Measurements from ENCODE around the gene ZMIZ1.

ZMIZ1 gene

DNA sequence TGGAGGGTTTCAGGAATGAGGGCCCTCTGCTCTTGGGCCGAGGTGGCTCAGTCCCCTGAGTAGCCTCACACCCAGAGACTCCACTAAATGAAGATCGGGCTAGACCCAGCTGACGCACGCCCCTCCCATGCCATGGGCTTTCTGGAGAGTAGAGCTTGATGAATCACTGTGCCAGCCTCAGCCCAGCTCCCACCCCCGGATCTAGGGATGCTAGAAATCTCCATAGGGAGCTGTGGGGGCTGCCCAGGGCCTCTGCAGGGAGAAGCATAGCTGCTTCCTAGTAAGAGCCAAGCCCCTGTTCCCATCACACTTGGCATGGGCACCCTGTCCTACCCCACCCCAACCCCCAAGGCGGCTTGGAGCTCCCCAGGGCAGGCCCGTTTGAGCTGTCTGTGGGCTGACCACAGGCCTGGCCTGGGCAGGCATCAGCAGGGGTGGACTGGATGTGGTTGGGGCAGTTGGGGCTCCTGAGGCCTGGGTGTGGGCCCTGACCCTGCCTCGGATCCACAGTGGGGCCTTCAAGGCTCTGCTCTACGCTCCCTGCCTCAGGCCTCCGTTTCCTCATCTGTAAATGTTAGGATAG lies 121.2 kb downstream of the ZMIZ1 start:
- H3K27ac ChIP-seq (ENCODE audit: low read depth, low read length), result no peak overlapping the region

DNA sequence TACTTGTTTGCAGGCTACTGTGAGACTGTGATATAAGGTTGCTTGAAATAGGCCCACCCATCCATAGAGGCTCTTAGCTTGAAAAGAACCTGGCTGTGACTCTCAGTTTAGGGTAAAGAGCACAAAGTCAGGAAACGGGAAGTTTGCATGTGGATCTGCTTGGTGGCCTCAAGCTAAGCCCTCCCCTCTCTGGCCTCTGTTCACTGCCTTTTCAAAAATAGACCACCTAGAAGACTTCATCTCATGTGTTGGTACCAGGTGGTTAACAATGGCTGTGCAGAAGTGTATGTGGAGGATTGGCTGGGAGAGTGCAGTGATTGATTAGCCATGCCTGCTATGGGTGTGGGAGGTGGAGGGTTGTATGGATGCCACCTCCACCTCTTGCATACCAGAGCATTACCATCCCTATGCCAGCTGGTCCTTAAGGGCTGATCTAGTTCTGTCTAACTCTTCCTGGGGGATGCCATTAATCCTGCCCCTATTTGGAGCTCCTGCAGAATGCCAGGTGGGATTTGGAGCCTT lies 122.0 kb downstream of the ZMIZ1 start:
- Histone ChIP-seq H3K4me3 (ENCODE audit: low read depth, low read length) (no peak overlapping the region), H3K4me1 (ENCODE audit: control insufficient read depth, insufficient read depth, low read length) (peaks cover 10% of the 10 kb centered on the region; the same call in 1 of the 2 replicates), H3K36me3 (ENCODE audit: control insufficient read depth, insufficient read depth, low read length) (peaks cover 6% of the 10 kb centered on the region), H3K27ac (ENCODE audit: low read depth, low read length) (no peak overlapping the region), H3K27me3 (ENCODE audit: control insufficient read depth, insufficient read depth, low read length) (no peaks in the 10 kb centered on the region), H3K9ac (ENCODE audit: low read depth, low read length) (no peak overlapping the region), H3K9me3 (ENCODE audit: control insufficient read depth, insufficient read depth, low read length) (no peaks in the 10 kb centered on the region)

More for the DNA sequence above, 121.2 kb downstream of the ZMIZ1 start:
- no peaks in the 10 kb centered on the region for H3K27me3 ChIP-seq (ENCODE audit: control insufficient read depth, insufficient read depth, low read length)
- H3K4me1 ChIP-seq (ENCODE audit: control insufficient read depth, insufficient read depth, low read length), result peaks cover 15% of the 10 kb centered on the region
- H3K36me3 ChIP-seq (ENCODE audit: control insufficient read depth, insufficient read depth, low read length), result peaks cover 6% of the 10 kb centered on the region
- no peak overlapping the region for H3K9ac ChIP-seq (ENCODE audit: low read depth, low read length)
- H3K9me3 ChIP-seq (ENCODE audit: control insufficient read depth, insufficient read depth, low read length), result no peaks in the 10 kb centered on the region
- no peak overlapping the region for H3K4me3 ChIP-seq (ENCODE audit: low read depth, low read length)

- Histone ChIP-seq H3K4me3 (ENCODE audit: low read depth, low read length) (no peak overlapping the region), H3K9me3 (ENCODE audit: control insufficient read depth, insufficient read depth, low read length) (no peaks in the 10 kb centered on the region), H3K27ac (ENCODE audit: low read depth, low read length) (no peak overlapping the region), H3K9ac (ENCODE audit: low read depth, low read length) (no peak overlapping the region), H3K4me1 (ENCODE audit: control insufficient read depth, insufficient read depth, low read length) (peaks cover 9% of the 10 kb centered on the region; the same call in 1 of the 2 replicates), H3K36me3 (ENCODE audit: control insufficient read depth, insufficient read depth, low read length) (peaks cover 5% of the 10 kb centered on the region), H3K27me3 (ENCODE audit: control insufficient read depth, insufficient read depth, low read length) (no peaks in the 10 kb centered on the region)
Observed at GRCh38 chr10:79191951-79192676, 123.3 kb downstream of the ZMIZ1 start.

DNA sequence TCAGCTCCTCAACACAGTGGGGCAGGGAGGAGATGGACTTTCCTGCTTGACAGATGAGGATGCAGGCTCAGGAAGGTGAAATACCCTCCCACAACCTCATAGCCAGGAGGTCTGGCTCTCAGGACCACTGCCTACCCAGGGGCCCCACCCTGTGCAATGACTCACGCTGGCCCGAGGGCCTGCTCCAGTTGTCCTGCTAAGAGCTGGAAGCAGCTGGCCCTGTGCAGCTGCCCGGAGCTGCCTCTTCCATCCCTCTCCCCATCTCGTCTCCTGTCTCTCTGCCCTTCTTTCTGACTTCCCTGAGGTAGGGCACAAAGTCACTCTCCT lies 123.9 kb downstream of the ZMIZ1 start:
- Histone ChIP-seq H3K36me3 (ENCODE audit: control insufficient read depth, insufficient read depth, low read length) (no peaks in the 10 kb centered on the region), H3K4me3 (ENCODE audit: low read depth, low read length) (no peak overlapping the region), H3K9me3 (ENCODE audit: control insufficient read depth, insufficient read depth, low read length) (no peaks in the 10 kb centered on the region), H3K9ac (ENCODE audit: low read depth, low read length) (no peak overlapping the region), H3K27ac (ENCODE audit: low read depth, low read length) (no peak overlapping the region), H3K4me1 (ENCODE audit: control insufficient read depth, insufficient read depth, low read length) (peaks cover 9% of the 10 kb centered on the region; the same call in 1 of the 2 replicates), H3K27me3 (ENCODE audit: control insufficient read depth, insufficient read depth, low read length) (no peaks in the 10 kb centered on the region)

DNA sequence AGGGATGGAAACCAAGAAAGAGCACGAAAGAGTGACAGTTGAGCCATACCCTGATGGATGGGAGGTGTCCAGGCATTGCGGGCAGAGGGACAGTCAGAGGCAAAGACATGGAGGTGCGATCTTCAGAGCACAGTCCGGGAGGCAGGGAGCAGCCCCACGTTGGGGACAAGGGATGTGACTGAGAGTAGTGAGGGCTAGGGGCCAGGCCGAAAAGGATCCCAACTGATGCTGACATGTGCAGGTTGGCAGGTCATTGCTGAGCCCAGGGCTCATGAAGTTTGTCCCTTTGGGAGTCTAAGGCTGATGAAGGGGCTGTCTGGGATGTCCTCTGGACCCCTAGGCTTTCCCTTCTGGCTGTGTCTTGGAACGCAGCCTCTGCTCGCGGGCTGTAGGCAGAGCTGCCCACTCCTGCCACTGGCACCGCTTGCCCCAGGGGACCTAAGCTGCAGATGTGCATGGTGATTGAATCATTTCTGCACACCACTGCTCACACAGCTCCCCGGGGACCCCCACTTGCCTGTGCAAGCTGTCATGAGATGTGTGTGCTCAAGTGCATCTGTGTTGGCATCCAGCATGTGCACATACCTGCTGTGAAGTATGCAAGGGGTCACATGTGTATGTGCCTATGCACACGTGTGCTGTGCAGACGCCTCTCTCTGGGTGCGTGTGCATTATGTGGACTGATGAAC lies 125.1 kb downstream of the ZMIZ1 start:
- Histone ChIP-seq H3K27me3 (ENCODE audit: control insufficient read depth, insufficient read depth, low read length) (no peaks in the 10 kb centered on the region), H3K9me3 (ENCODE audit: control insufficient read depth, insufficient read depth, low read length) (no peaks in the 10 kb centered on the region), H3K4me3 (ENCODE audit: low read depth, low read length) (no peak overlapping the region), H3K9ac (ENCODE audit: low read depth, low read length) (no peak overlapping the region), H3K36me3 (ENCODE audit: control insufficient read depth, insufficient read depth, low read length) (no peaks in the 10 kb centered on the region), H3K27ac (ENCODE audit: low read depth, low read length) (no peak overlapping the region), H3K4me1 (ENCODE audit: control insufficient read depth, insufficient read depth, low read length) (peaks cover 9% of the 10 kb centered on the region; the same call in 1 of the 2 replicates)

- Histone ChIP-seq H3K9me3 (ENCODE audit: control insufficient read depth, insufficient read depth, low read length) (no peaks in the 10 kb centered on the region), H3K36me3 (ENCODE audit: control insufficient read depth, insufficient read depth, low read length) (no peaks in the 10 kb centered on the region), H3K27me3 (ENCODE audit: control insufficient read depth, insufficient read depth, low read length) (no peaks in the 10 kb centered on the region), H3K9ac (ENCODE audit: low read depth, low read length) (no peak overlapping the region), H3K27ac (ENCODE audit: low read depth, low read length) (peak overlapping the region; percentile 69), H3K4me3 (ENCODE audit: low read depth, low read length) (no peak overlapping the region), H3K4me1 (ENCODE audit: control insufficient read depth, insufficient read depth, low read length) (peaks cover 9% of the 10 kb centered on the region; the same call in 1 of the 2 replicates)
Observed at GRCh38 chr10:79195091-79195923, 126.5 kb downstream of the ZMIZ1 start.

DNA sequence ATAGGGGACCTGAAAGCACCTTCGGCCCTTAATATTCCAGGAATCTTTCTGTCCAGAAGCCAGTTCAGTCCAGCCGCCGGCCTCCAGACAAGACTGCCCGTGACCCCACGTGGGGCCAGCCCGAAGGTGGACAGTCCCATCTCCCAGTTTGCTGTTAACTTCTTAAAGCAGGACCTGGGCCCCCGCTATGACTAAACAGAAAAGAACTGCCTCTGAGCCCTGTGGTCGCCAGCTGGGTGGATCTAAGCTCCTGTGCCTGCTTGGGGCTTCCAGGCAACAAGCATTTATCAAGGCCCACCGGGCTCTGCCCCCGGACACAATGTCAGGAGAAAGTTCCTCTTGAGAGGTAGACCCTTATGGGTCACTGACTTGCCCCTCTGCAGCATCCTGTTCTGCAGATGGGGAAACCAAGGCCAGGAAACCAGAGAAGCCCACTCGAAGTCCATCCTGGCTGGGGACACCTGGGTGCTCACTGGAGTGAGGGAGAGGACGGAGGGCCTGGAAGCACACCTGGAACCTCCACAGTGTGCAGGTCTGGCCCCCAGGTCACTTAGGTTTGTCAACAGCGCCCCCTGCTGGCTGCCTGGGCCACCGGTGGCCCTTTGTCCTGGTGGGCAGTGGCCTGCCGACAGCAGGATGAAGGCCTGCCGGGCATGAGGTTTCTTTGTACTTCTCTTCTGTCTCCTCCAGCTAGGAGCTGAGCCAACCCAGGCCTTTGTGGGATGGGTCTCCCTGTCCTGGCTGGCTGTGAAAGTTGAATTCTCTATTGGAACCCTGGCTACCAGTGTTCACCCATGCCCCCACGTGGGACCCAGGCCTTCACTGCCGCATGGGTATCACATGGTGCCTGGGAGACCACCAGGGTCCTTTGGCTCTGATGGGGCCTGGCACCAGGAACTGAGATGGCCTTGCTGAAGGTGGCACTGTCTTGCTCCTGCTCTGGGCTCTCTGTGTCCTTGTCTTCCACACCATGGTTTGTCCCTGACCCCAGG lies 128.0 kb downstream of the ZMIZ1 start:
- H3K27me3 ChIP-seq (ENCODE audit: control insufficient read depth, insufficient read depth, low read length), result no peaks in the 10 kb centered on the region
- H3K4me1 ChIP-seq (ENCODE audit: control insufficient read depth, insufficient read depth, low read length), result peaks cover 9% of the 10 kb centered on the region; the same call in 1 of the 2 replicates

DNA sequence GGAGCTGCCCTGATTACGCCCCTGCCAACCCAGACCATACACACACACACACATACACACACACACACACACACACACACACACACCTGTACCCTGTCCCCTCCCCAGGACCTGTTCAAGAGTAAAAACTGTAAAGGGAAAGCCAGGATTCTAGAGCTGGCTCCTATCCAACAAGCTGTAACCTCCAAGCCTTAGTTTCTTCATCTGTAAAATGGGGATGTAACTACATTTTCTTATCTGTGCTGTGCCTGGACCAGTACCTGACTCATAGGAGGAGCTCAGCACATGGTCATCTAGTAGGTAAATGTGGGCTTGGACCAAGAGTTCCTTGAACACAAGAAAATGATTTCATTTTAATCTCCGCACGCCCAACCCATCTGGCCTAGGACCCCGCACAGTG lies 128.8 kb downstream of the ZMIZ1 start:
- Histone ChIP-seq H3K27ac (ENCODE audit: low read depth, low read length) (no peak overlapping the region), H3K27me3 (ENCODE audit: control insufficient read depth, insufficient read depth, low read length) (no peaks in the 10 kb centered on the region), H3K9me3 (ENCODE audit: control insufficient read depth, insufficient read depth, low read length) (no peaks in the 10 kb centered on the region), H3K9ac (ENCODE audit: low read depth, low read length) (no peak overlapping the region), H3K36me3 (ENCODE audit: control insufficient read depth, insufficient read depth, low read length) (peaks cover 6% of the 10 kb centered on the region; the same call in 1 of the 2 replicates), H3K4me1 (ENCODE audit: control insufficient read depth, insufficient read depth, low read length) (peaks cover 9% of the 10 kb centered on the region; the same call in 1 of the 2 replicates), H3K4me3 (ENCODE audit: low read depth, low read length) (no peak overlapping the region)

More for the DNA sequence above, 128.0 kb downstream of the ZMIZ1 start:
- Histone ChIP-seq H3K4me3 (ENCODE audit: low read depth, low read length) (no peak overlapping the region), H3K36me3 (ENCODE audit: control insufficient read depth, insufficient read depth, low read length) (peaks cover 6% of the 10 kb centered on the region; the same call in 1 of the 2 replicates), H3K9me3 (ENCODE audit: control insufficient read depth, insufficient read depth, low read length) (no peaks in the 10 kb centered on the region), H3K9ac (ENCODE audit: low read depth, low read length) (no peak overlapping the region), H3K27ac (ENCODE audit: low read depth, low read length) (no peak overlapping the region)

DNA sequence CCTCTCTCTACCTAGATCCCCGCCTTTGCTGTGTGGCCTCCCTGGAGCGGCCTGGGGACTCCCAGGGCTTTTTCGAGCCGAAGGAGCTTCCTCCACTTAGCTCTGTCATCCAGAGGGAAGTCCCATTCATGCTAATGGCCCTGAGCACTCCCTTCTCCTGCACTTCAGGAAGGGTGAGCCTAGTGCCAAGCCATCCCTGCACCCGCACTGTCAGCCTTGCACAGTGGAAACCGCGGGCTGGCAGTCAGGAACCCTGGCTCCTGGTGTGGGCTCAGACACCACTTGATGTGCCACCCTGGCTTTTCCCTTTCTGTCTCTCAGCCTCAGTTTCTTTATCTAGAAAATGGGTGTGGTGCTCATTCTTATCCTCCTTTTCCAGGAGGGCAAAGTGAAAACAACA lies 131.6 kb downstream of the ZMIZ1 start:
- no peak overlapping the region for H3K9ac ChIP-seq (ENCODE audit: low read depth, low read length)
- H3K36me3 ChIP-seq (ENCODE audit: control insufficient read depth, insufficient read depth, low read length), result peaks cover 24% of the 10 kb centered on the region
- H3K4me3 ChIP-seq (ENCODE audit: low read depth, low read length), result no peak overlapping the region
- no peak overlapping the region for H3K27ac ChIP-seq (ENCODE audit: low read depth, low read length)
- no peaks in the 10 kb centered on the region for H3K9me3 ChIP-seq (ENCODE audit: control insufficient read depth, insufficient read depth, low read length)
- H3K4me1 ChIP-seq (ENCODE audit: control insufficient read depth, insufficient read depth, low read length), result no peaks in the 10 kb centered on the region; the same call in 1 of the 2 replicates
- H3K27me3 ChIP-seq (ENCODE audit: control insufficient read depth, insufficient read depth, low read length), result no peaks in the 10 kb centered on the region

Measured in HUES48 (cell line).